H9 (cell line): ENCODE results near the gene ENC1. TPM values are rescaled to one million over a fixed set of nuclear protein-coding genes. Genes with fewer than 3 reads are reported as not detected.

Source experiments
- DNase-seq: peaks from one replicate; pipeline ENCODE4 v3.0.0-alpha.2; 2017
- H2AFZ ChIP-seq: one replicate; pipeline ENCODE4 v1.6.1; 2013; ENCODE audit warnings: mild to moderate bottlenecking, low read length, control low read depth, moderate library complexity
- H2AK5ac ChIP-seq: 2 replicates; pipeline ENCODE4 v1.6.1; 2013; ENCODE audit warnings: low read length, control low read depth, mixed read lengths; ENCODE audit not compliant: insufficient read length
- H2BK120ac ChIP-seq: one replicate; pipeline ENCODE4 v1.6.1; 2013; ENCODE audit warnings: low read depth, mild to moderate bottlenecking, low read length, control low read depth, inconsistent platforms; ENCODE audit not compliant: poor library complexity, severe bottlenecking
- H2BK12ac ChIP-seq: 2 replicates; pipeline ENCODE4 v1.6.1; 2013; ENCODE audit warnings: low read length, control low read depth, mixed read lengths, low read depth; ENCODE audit not compliant: insufficient read length
- H2BK15ac ChIP-seq: 2 replicates; pipeline ENCODE4 v1.6.1; 2013; ENCODE audit warnings: low read depth, low read length, control low read depth
- H2BK20ac ChIP-seq: one replicate; pipeline ENCODE4 v1.6.1; 2013; ENCODE audit warnings: low read depth, mild to moderate bottlenecking, low read length, control low read depth, inconsistent platforms; ENCODE audit not compliant: poor library complexity, severe bottlenecking
- H2BK5ac ChIP-seq: 2 replicates; pipeline ENCODE4 v1.6.1; 2013; ENCODE audit warnings: low read length, control low read depth, mixed read lengths; ENCODE audit not compliant: insufficient read length
- H3K14ac ChIP-seq: 2 replicates; pipeline ENCODE4 v1.6.1; 2013; ENCODE audit warnings: low read length, control low read depth; ENCODE audit not compliant: insufficient read depth
- H3K18ac ChIP-seq: 2 replicates; pipeline ENCODE4 v1.6.1; 2013; ENCODE audit warnings: low read depth, mild to moderate bottlenecking, mixed read lengths, low read length, control low read depth; ENCODE audit not compliant: insufficient read length
- H3K23ac ChIP-seq: 2 replicates; pipeline ENCODE4 v1.6.1; 2013; ENCODE audit warnings: low read length, control low read depth, mixed read lengths, low read depth; ENCODE audit not compliant: insufficient read length
- H3K23me2 ChIP-seq: 2 replicates; pipeline ENCODE4 v1.6.1; 2013; ENCODE audit warnings: low read depth, mild to moderate bottlenecking, mixed read lengths, low read length, control low read depth; ENCODE audit not compliant: insufficient read length, poor library complexity, severe bottlenecking
- H3K27ac ChIP-seq: 2 replicates; pipeline ENCODE4 v1.5.1; 2013; ENCODE audit warnings: low read length, control low read depth, mixed read lengths, low read depth; ENCODE audit not compliant: insufficient read length
- H3K27me3 ChIP-seq: 2 replicates; pipeline ENCODE4 v1.6.1; 2013; ENCODE audit warnings: low read length, control low read depth, inconsistent platforms; ENCODE audit not compliant: insufficient read depth
- H3K4ac ChIP-seq: 2 replicates; pipeline ENCODE4 v1.6.1; 2013; ENCODE audit warnings: low read depth, mild to moderate bottlenecking, control low read depth, inconsistent platforms, low read length, moderate library complexity
- H3K4me1 ChIP-seq: 2 replicates; pipeline ENCODE4 v1.6.1; 2013; ENCODE audit warnings: low read length, control low read depth, inconsistent platforms; ENCODE audit not compliant: insufficient read depth
- H3K4me2 ChIP-seq: 2 replicates; pipeline ENCODE4 v1.6.1; 2013; ENCODE audit warnings: low read length, control low read depth, mixed read lengths; ENCODE audit not compliant: insufficient read length, insufficient read depth
- H3K56ac ChIP-seq: 2 replicates; pipeline ENCODE4 v1.6.1; 2013; ENCODE audit warnings: low read depth, mild to moderate bottlenecking, mixed read lengths, low read length, control low read depth; ENCODE audit not compliant: insufficient read length
- H3K79me1 ChIP-seq: 2 replicates; pipeline ENCODE4 v1.6.1; 2013; ENCODE audit warnings: low read depth, mild to moderate bottlenecking, moderate library complexity, low read length, control low read depth, inconsistent platforms; ENCODE audit not compliant: insufficient read depth, poor library complexity, severe bottlenecking
- H3K79me2 ChIP-seq: 2 replicates; pipeline ENCODE4 v1.6.1; 2013; ENCODE audit warnings: low read length, control low read depth, inconsistent platforms; ENCODE audit not compliant: insufficient read depth
- H3K9ac ChIP-seq: 2 replicates; pipeline ENCODE4 v1.6.1; 2013; ENCODE audit warnings: low read length, control low read depth, mixed read lengths; ENCODE audit not compliant: insufficient read length; ENCODE audit errors: extremely low read depth
- H3K9me3 ChIP-seq: one replicate; pipeline ENCODE4 v1.6.1; 2013; ENCODE audit warnings: low read depth, low read length, inconsistent platforms; ENCODE audit not compliant: control insufficient read depth
- H3T11ph ChIP-seq: one replicate; pipeline ENCODE4 v1.6.1; 2013; ENCODE audit warnings: mild to moderate bottlenecking, low read length, control low read depth, inconsistent platforms
- H4K20me1 ChIP-seq: one replicate; pipeline ENCODE4 v1.6.1; 2013; ENCODE audit not compliant: control insufficient read depth, insufficient read length, insufficient read depth
- H4K5ac ChIP-seq: 2 replicates; pipeline ENCODE4 v1.6.1; 2013; ENCODE audit warnings: low read depth, mild to moderate bottlenecking, mixed read lengths, low read length, control low read depth; ENCODE audit not compliant: insufficient read length
- H4K8ac ChIP-seq: replicated peaks from 2 replicates; pipeline ENCODE4 v1.6.1; 2013; ENCODE audit warnings: low read length, control low read depth, mixed read lengths, low read depth; ENCODE audit not compliant: insufficient read length
- H4K91ac ChIP-seq: 2 replicates; pipeline ENCODE4 v1.6.1; 2013; ENCODE audit warnings: low read depth, mild to moderate bottlenecking, moderate library complexity, mixed read lengths, low read length, control low read depth; ENCODE audit not compliant: insufficient read length
- H3K27ac Mint-ChIP-seq, 3 experiments: 2 replicates in 2 of 3; 3 replicates in 1 of 3; pipeline ENCODE4 v1.8.0; 2020 to 2021; ENCODE audit warnings: mixed read lengths in 3 of 3, mild to moderate bottlenecking in 1 of 3, moderate library complexity in 1 of 3
- H3K27me3 Mint-ChIP-seq: 2 replicates; pipeline ENCODE4 v1.8.0; 2021; ENCODE audit warnings: low read depth, mild to moderate bottlenecking, moderate library complexity, mixed read lengths
- H3K36me3 Mint-ChIP-seq, 3 experiments: 2 replicates in 2 of 3; 3 replicates in 1 of 3; pipeline ENCODE4 v1.8.0; 2020 to 2021; ENCODE audit warnings: low read depth in 3 of 3, mixed read lengths in 3 of 3; ENCODE audit not compliant: insufficient read depth in 1 of 3
- H3K4me1 Mint-ChIP-seq, 2 experiments: 2 replicates each; pipeline ENCODE4 v1.8.0; 2020; ENCODE audit warnings: mixed read lengths in 2 of 2
- H3K4me3 Mint-ChIP-seq, 2 experiments: 2 replicates in 1 of 2; 3 replicates in 1 of 2; pipeline ENCODE4 v1.8.0; 2020 to 2021; ENCODE audit warnings: mild to moderate bottlenecking in 2 of 2, mixed read lengths in 2 of 2, moderate library complexity in 1 of 2
- H3K9me3 Mint-ChIP-seq, 2 experiments: 2 replicates in 1 of 2; 3 replicates in 1 of 2; pipeline ENCODE4 v1.8.0; 2020; ENCODE audit warnings: mild to moderate bottlenecking in 2 of 2, mixed read lengths in 2 of 2, moderate library complexity in 1 of 2
- WGBS: extraction: QIAGEN DNeasy Blood & Tissue Kit; methylation state at CpG from one replicate; pipeline ENCODE4 v1.1.7; 2013; ENCODE audit warnings: missing lambda C conversion rate, low lambda C conversion rate, mixed read lengths; ENCODE audit not compliant: insufficient read length; ENCODE audit errors: extremely low coverage; 5-methylcytosine and 5-hydroxymethylcytosine counted together
- total RNA-seq: library from RNA; stranded (reverse); gene quantifications from 2 replicates; pipeline ENCODE4 v1.2.1, GENCODE V29; 2021
- TF ChIP-seq, protein P1 (sequence below): fragments of 200-600 bp; sonication (generic); conservative IDR thresholded peaks from 3 replicates; pipeline ENCODE4 v1.8.0; 2021; ENCODE audit warnings: antibody characterized with exemption, mild to moderate bottlenecking

ENC1 gene
- total RNA-seq, 1 experiment from 2014 or later = 14.4 TPM

DNA sequence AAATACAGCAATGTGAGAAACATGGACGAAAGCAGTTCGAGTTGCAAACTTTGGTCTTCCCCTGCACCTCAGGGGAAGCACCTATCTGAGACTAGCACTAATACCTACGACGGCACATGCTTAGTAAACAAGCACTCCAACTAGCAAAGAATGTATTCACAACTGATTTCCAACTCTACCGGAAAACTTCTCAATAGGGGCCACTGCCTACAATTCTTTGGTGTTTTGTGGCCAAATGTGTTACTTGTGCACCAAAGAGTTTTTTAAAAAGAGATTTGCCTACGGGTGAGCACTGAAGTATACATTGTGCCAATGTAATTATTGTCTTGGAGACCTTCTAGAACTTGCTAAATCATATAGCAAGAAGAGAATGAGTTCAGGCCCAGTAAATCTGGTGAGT is 12.2 kb downstream of the ENC1 start:
- H3K79me2 ChIP-seq = no peaks in the 10 kb centered on the region
- H3K4me3 Mint-ChIP-seq = no peak overlapping the region
- no peaks in the 10 kb centered on the region for H3K79me1 ChIP-seq

More for the DNA sequence above, 12.2 kb downstream of the ENC1 start:
- no peak overlapping the region for H3K23ac ChIP-seq
- H3K4ac ChIP-seq = no peak overlapping the region
- H3K4me1 ChIP-seq = peaks cover 12% of the 10 kb centered on the region
- no peaks in the 10 kb centered on the region for H3K27me3 ChIP-seq
- H3K9me3 ChIP-seq = no peaks in the 10 kb centered on the region
- no peak overlapping the region for H4K8ac ChIP-seq
- TF ChIP-seq, protein P1, sequence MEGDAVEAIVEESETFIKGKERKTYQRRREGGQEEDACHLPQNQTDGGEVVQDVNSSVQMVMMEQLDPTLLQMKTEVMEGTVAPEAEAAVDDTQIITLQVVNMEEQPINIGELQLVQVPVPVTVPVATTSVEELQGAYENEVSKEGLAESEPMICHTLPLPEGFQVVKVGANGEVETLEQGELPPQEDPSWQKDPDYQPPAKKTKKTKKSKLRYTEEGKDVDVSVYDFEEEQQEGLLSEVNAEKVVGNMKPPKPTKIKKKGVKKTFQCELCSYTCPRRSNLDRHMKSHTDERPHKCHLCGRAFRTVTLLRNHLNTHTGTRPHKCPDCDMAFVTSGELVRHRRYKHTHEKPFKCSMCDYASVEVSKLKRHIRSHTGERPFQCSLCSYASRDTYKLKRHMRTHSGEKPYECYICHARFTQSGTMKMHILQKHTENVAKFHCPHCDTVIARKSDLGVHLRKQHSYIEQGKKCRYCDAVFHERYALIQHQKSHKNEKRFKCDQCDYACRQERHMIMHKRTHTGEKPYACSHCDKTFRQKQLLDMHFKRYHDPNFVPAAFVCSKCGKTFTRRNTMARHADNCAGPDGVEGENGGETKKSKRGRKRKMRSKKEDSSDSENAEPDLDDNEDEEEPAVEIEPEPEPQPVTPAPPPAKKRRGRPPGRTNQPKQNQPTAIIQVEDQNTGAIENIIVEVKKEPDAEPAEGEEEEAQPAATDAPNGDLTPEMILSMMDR = no peak
- no peak overlapping the region for H3K14ac ChIP-seq
- no peak overlapping the region for H2BK20ac ChIP-seq
- no peak overlapping the region for H3K9ac ChIP-seq
- H4K91ac ChIP-seq = no peak overlapping the region
- no peak overlapping the region for H3T11ph ChIP-seq
- H2BK5ac ChIP-seq = no peak overlapping the region
- no peak overlapping the region for H2BK120ac ChIP-seq
- no peak overlapping the region for H3K56ac ChIP-seq
- WGBS = no CpG with 5 or more reads among the region's 6 CpGs
- H2AFZ ChIP-seq = no peak overlapping the region
- H4K20me1 ChIP-seq = no peaks in the 10 kb centered on the region
- no peaks in the 10 kb centered on the region for H3K23me2 ChIP-seq
- Mint-ChIP-seq H3K36me3 (peaks cover 0 to 13% (median 7%) of the 10 kb centered on the region in 3 experiments; a peak in 5 of 7 replicates), H3K27ac (no peak overlapping the region), H3K4me1 (peaks cover 60 to 64% of the 10 kb centered on the region in 2 experiments), H3K27me3 (peaks cover 7% of the 10 kb centered on the region), H3K9me3 (no peaks in the 10 kb centered on the region; a peak in 1 of 5 replicates)
- no peak overlapping the region for H3K4me2 ChIP-seq
- DNase-seq = no peak
- H2BK15ac ChIP-seq = no peak overlapping the region
- no peak overlapping the region for H4K5ac ChIP-seq
- H3K18ac ChIP-seq = no peak overlapping the region
- no peak overlapping the region for H2AK5ac ChIP-seq
- no peak overlapping the region for H2BK12ac ChIP-seq
- no peak overlapping the region for H3K27ac ChIP-seq
